ENCODE results near the gene TBC1D20.

Gene TBC1D20

GRCh38 chr20:444862-445426 is 17.4 kb downstream of the TBC1D20 start (continued):
- TF ChIP-seq TSHZ2 (CRISPR knock-in tag; IDR thresholded peaks at IDR 0.05) (no peak), GLIS3 (CRISPR knock-in tag; IDR thresholded peaks at IDR 0.05) (no peak), CSDC2 (CRISPR knock-in tag; IDR thresholded peaks at IDR 0.05) (no peak), PPARA (CRISPR knock-in tag; IDR thresholded peaks at IDR 0.05; ENCODE audit: borderline replicate concordance) (no peak), ZNF8 (CRISPR knock-in tag; IDR thresholded peaks at IDR 0.05) (no peak), BACH2 (CRISPR knock-in tag; IDR thresholded peaks at IDR 0.05; ENCODE audit: borderline replicate concordance) (no peak)

- ATAC-seq = no peak
- TF ChIP-seq ZFP30 (CRISPR knock-in tag; IDR thresholded peaks at IDR 0.05) (no peak), SNAI2 (CRISPR knock-in tag; IDR thresholded peaks at IDR 0.05) (no peak), ZNF8 (CRISPR knock-in tag; IDR thresholded peaks at IDR 0.05) (no peak), TSHZ2 (CRISPR knock-in tag; IDR thresholded peaks at IDR 0.05) (no peak), TOX (CRISPR knock-in tag; IDR thresholded peaks at IDR 0.05; ENCODE audit: borderline replicate concordance) (no peak), ARNTL (CRISPR knock-in tag; IDR thresholded peaks at IDR 0.05; ENCODE audit: borderline replicate concordance, low read depth) (no peak), RARB (CRISPR knock-in tag; IDR thresholded peaks at IDR 0.05) (no peak), CREB5 (CRISPR knock-in tag; IDR thresholded peaks at IDR 0.05; ENCODE audit: low read depth) (no peak), BACH2 (CRISPR knock-in tag; IDR thresholded peaks at IDR 0.05; ENCODE audit: borderline replicate concordance) (no peak), PPARA (CRISPR knock-in tag; IDR thresholded peaks at IDR 0.05; ENCODE audit: borderline replicate concordance) (no peak), CSRNP3 (CRISPR knock-in tag; IDR thresholded peaks at IDR 0.05) (no peak), ZNF70 (CRISPR knock-in tag; IDR thresholded peaks at IDR 0.05) (no peak), OSR1 (CRISPR knock-in tag; IDR thresholded peaks at IDR 0.05) (no peak), POU6F1 (CRISPR knock-in tag; IDR thresholded peaks at IDR 0.05; ENCODE audit: borderline replicate concordance, low read depth) (no peak)
Observed at GRCh38 chr20:444117-444516, 18.2 kb downstream of the TBC1D20 start.

GRCh38 chr20:443223-443775 is 19.0 kb downstream of the TBC1D20 start:
- TF ChIP-seq POU6F1 (CRISPR knock-in tag; IDR thresholded peaks at IDR 0.05; ENCODE audit: borderline replicate concordance, low read depth) = no peak
- TF ChIP-seq BACH2 (CRISPR knock-in tag; IDR thresholded peaks at IDR 0.05; ENCODE audit: borderline replicate concordance) = no peak
- TF ChIP-seq OSR1 (CRISPR knock-in tag; IDR thresholded peaks at IDR 0.05) = no peak
- no peak for TF ChIP-seq ARNTL (CRISPR knock-in tag; IDR thresholded peaks at IDR 0.05; ENCODE audit: borderline replicate concordance, low read depth)
- TF ChIP-seq PATZ1 (CRISPR knock-in tag; IDR thresholded peaks at IDR 0.05; ENCODE audit: borderline replicate concordance) = no peak
- no peak for TF ChIP-seq GLIS3 (CRISPR knock-in tag; IDR thresholded peaks at IDR 0.05)
- ATAC-seq = no peak
